Ammon's horn (tissue), 1 donor: ENCODE results near the gene POR.
"Not testable (repeated sequence)": the region's sequence is repeated elsewhere in the genome, so short reads cannot be mapped to it uniquely, and the experiment has no call there.

Experiments used
- DNase-seq: peaks from one replicate; pipeline ENCODE4 v3.0.0-alpha.2; 2016; ENCODE audit warnings: low spot score

POR gene

DNA sequence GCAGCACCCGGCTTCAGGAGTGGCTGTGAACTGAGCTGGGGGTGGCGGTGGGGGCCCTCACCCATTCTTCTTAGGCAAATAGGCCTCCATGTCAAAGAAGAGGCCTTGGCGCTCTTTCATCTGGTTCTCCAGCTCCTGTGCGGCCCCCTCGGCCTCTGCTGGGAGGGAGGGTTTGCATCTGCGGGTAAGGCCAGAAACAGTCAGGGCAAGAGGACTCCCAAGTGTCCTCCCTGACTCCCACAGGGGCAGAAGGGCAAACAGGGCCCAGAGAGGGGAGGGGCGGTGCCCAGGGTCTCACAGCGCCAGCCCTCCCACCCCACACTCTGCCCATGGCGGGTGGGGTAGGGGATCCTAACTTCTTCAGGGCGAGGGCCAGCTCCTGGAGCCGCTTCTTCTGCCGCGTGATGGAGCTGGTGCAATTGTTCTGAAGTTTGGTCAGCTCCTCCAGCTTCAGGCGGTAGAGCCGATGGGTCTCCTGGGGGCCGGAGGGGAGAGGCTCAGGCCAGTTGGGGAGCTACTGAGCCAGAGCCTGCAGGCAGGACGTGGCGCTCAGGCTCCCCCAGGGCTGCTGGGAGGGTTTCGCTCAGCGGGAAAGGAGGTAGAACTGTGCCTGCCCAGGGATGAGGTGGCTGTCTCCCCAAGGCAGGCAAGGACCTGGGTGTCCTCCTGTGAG lies 77.3 kb downstream of the POR start:
- no peak for DNase-seq

DNA sequence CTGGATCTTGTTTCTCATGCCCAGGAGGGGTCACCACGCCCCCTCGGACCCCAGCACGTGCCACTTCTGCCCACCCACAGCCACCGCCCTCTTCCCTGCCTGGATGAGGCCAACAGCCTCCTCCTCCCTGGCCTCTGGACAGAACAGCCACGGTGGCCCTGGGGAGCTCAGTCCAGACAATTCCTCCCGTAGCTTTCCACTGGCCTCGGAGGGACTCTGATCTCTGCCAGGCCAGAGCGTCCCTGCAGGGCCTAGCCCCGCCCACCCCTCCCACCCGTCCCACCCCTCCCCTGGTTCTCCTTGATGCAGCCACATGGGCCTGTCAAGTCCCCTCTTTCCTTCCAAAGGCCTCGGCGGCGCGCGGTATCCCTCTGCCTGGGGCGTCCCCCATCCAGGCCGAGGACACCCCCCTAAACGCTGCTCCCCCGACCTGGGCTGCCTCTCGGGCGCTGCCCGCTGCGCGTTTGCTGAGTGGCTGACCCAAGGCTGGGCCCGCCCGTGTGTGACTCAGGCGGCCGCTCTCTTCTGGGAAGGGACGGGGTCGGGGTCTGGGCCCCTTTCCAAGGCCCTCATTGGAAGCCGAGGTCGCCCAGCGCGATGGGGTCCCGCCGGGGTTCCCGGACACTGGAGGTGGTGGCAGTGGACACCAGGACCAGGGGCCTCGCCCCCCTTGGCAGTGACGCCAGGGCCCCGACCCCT lies 78.9 kb downstream of the POR start:
- DNase-seq = peak; percentile 69

DNA sequence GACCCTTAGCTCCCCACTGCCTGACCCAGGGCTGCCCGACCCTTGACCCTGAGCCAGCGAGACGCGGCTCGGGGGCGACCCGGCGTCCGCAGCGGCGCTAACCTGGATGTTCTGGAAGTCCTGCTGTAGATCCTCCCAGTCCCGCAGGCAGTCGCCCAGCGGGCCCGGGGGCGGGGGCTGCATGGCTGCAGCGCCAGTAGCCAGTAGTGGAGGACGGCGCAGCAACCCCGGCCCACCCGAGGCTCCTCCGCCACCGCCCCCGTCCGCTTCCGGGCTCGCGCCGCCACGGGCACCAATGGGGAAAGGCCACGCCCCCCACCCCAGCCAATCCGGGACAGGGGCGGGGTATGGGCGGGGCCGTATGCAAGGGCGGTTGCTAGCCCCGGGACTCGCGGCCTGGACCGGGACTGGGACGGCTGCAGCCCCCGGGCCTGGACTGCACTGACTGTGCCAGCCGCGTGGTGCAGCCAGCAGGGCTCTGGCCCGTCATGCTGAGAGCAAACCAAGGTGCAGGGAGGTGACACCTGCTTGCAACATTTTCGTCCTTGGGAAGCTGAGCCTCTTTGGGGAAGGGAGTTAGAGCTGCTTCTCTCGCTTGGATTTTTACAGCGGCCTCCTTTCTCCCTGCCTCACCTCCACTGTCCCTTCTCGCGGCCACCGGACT lies 79.6 kb downstream of the POR start, which contains the start of gene TMEM120A:
TSS of gene TMEM120A (minus strand) at position 208 of the 664 bp plus-strand sequence. CDS start at position 183, 25 bp downstream.
- DNase-seq = peak; percentile 94

DNA sequence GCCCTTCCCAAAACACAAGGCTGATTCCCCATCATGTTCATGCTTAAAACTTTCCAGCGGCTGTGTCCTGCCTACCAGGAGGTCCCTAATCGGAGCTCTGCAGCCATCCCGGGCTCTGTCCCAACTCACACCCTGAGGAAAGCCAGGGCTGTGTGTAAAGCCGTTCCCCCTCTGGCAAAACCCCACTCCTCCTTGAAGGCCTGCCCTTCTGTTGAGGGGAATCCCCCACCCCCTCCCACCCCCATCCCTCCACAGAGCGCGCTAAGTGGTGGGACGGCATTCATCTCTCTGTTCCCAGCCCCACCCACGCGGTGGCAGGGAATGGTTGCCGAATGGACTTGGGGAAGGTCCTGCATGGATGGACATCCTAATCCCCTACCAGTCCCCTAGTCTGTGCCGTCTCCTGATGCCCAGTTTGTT lies 80.1 kb downstream of the POR start:
- no peak for DNase-seq

DNA sequence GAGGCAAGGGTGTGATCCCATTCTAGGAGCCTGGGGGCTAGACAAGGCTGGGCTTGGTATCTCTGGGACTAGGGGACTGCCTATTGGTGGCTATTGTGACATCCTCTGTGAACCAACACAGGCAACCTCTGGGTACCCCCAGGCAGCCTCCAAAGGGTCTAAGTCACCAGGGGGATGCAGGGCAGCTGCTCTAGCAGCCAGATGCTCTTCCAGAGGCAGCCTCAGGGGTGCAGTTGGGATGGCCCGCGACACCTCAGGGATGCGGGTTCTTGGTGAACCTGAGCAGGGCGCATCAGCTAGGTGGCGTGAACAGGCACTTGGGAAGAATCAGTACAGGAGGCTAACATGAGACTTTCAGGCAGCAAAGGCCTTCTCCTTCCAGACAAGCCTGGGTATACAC lies 81.0 kb downstream of the POR start:
- no peak for DNase-seq

DNA sequence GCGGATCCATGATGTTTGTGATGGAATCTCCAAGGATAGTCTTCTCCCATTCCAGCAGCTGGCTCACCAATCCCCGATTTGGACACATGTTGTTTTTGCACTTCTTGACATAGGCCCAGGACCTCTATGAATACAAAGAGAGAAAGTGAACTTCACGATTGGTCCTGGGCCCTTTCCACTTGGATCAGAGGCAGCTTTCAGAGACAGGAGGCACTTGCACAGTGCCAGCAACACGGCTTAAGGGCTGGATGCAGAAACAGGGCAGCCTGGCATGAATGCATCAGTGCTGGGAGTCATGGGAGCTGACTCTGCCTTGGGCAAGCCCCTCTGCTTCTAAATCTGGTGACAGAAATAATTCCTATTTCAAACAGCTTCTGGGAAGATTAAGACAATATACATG lies 81.5 kb downstream of the POR start:
- no peak for DNase-seq

DNA sequence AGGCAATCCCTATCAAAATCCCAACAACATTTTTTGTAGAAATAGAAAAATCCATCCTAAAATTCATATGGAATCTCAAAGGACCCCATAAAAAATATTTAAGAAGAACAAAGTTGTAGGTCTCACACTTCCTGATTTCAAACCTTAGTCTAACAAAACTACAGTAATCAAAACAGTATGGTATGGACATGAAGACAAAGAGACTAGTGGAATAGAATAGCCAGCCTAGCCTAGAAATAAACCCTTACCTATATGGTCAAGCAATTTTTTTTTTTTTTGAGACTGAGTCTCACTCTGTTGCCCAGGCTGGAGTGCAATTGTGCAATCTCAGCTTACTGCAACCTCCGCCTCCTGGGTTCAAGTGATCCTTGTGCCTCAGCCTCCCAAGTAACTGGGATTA lies 83.1 kb downstream of the POR start:
- DNase-seq = no peak

DNA sequence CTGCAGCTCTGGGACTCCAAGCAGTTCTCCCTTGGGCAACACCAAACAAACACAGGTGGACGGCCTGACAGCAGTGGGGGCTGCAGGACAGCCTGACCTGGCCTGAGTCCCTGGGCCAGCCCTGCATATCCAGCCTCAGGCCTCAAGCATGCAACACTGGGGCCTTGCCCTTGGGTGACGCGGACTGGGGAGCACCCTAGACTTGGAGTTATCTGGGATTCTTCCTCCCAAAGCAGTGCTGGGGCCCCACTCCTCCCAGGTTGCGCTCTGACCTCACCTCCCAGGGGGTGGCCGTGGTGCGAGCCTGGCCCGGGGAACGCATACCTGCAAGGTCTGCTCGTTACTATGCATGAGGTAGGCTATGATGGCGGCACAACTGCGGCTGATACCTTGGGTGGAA lies 85.6 kb downstream of the POR start:
- DNase-seq = no peak

DNA sequence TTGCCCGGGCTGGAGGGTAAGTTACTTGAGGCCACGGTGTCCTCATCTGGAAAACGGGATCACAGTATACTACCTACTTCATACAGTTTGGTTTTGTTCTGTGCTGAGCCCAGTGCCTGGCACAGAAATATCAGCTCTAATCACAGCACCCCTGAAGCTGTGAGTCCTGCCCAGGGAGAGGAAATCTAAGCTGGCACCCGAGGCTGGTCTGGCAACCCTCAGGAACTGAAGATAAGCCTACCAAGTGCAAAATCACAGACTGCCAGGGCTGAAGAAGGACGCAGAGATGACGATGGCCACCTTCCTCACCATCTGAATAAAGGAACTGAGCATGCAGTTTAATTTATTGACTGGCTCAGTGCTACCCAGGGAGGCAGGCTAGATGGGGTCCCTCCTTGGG lies 87.2 kb downstream of the POR start:
- no peak for DNase-seq

DNA sequence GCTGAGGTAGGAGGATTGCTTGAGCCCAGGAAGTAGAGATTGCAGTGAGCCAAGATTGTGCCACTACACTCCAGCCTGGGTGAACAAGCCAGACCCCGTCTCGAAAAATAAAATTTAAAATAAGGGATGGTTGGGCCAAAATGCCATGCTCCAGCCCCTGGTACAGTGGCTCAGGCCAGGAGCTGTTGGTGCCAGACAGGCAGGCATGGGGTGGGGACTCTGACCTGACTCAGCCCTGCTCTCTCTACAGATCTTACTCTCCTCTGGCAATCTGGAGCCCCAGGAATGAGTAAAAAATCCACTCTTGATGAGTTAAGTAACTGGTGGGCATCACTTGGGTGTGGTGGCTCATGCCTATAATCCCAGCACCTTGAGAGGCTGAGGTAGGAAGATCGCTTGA lies 87.9 kb downstream of the POR start:
- no peak for DNase-seq

DNA sequence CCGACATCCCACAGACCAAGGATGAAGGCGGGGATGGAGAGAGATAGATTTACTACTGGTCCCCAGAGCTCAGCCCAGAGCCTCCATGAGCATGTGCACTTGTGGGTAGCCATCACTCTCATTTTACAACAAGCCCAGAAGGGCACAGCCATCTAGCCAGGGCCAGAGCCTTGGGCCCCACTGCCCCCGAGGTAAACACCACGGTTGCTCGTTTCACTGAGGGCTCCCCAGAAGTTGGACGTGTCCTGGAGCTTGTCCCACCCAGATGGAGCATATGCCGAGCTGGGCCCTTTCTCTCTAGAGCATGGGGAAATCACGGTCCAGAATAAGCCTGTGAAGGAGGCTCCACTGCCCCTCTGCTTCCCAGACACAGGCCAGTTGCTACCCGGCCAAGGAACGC lies 88.4 kb downstream of the POR start:
- no peak for DNase-seq

DNA sequence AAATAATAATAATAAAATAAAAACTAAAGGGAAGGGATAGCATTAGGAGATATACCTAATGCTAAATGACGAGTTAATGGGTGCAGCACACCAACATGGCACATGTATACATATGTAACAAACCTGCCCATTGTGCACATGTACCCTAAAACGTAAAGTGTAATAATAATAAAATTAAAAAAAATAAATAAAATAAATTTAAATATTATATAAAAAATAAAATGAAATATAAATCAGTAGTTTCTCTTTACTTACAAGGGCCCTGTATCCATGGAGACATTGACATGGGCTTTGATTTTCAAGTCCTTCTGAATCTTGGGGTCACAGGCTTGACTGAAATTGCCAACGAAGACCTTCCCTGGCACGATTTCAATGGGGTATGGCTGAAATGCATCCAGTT lies 90.0 kb downstream of the POR start:
- not testable (repeated sequence) for DNase-seq

DNA sequence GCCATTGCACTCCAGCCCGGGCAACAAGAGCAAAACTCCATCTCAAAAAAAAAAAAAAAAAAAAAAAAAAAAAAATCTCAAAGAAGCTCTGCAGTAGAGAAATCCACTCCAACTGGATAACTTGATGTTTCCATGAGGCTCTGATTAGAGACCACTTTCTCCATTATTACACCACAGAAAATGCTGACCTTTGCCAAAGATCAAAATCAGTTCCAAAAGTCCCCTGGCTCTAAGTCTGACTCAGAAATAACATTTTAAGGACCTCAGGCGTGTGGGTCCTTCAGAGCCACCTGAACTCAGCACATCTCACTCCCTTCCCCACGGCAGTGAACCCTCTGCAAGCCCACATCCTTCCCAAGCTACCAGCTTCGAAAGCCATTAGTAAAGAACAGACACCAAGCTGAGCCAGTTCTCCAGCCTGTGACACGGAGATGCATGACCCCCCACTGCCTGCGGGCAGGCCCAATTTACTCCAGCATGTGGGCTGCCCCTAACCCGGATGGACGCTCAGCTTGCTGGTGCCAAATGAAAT lies 93.3 kb downstream of the POR start:
- no peak for DNase-seq

DNA sequence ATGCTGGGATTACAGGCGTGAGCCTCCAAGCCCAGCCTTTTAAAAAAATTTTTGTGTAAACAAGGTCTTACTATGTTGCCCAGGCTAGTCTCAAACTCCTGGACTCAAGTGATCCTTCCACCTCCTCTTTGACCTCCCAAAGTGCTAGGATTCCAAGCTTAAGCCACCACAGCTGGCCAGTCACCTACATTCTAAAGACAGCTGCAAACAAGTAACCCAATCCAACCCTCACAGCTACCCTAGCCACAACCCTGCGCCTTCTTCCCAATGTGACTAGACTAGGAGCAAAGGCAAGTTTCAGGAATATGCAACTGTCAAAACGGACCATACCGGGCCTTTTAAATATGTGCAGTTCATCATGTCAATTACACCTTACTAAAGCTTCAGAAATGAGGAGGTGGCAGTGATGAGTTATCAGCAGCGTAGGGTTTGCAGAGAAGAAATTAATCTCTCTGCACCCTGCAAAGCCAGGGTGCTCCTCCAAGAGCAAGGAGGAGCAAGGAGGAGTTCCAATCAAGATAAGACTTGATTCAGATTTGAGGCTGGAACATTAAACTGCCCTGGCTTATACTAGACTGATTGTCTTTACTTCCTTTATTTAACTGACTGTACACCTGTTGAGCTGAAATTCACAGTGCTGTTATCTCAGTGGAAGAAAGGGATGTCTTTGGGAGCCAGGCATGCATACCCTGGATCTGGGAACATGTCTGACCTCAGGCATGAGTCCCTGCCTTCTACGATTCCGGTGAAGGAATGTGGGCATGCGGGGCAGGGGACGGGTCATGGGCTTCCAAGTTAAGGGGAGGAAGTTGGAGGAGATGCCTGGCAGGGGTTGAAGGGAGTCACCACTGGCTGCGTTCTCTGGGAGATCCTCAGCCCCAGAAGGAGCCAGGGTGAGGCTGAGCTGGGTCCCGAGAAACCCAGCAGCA lies 95.0 kb downstream of the POR start:
- no peak for DNase-seq

DNA sequence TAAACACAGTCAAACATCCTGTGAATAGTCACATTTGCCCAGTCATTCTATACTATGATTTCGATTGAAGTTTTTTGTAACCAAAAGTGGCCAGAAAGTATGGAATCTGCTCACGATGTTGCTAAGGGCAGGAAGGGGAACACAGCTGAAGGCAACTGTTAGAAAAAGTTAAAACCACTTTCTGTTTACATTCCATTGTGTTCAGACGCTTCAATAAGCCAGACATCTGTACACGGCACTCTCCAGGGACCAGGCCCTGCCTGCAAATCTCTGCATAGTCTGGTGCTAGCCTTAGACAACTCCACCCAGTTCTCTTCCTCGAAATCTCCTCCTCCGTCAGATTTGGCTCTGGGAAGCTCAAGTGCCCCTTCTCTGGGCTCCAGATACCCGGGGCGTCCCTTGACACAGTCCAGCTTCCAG lies 96.5 kb downstream of the POR start:
- DNase-seq = no peak

DNA sequence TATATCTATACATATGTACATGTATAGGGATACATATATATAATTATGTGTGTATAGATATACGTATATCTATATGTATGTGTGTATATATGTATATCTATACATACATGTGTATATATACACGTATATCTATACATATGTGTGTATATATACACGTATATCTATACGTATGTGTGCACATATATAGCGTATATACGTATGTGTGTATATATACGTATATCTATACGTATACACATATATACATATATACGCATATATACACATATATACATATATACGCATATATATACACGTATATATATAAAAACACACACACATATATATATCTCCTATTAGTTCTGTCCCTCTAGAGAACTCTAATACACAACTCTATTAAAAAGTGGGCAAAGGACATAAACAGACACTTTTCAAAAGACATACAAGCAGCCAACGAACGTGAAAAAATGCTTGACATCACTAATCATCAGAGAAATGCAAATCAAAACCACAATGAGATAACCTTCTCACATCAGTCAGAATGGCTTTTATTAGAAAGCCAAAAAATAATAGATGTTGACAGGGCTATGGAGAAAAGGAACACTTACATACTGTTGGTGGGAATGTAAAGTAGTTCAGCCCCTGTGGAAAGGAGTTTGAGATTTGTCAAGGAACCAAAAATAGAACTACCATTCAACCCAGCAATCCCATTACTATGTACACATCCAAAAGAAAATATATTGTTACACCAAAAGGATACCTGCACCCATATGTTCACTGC lies 101.4 kb downstream of the POR start:
- DNase-seq = no peak

DNA sequence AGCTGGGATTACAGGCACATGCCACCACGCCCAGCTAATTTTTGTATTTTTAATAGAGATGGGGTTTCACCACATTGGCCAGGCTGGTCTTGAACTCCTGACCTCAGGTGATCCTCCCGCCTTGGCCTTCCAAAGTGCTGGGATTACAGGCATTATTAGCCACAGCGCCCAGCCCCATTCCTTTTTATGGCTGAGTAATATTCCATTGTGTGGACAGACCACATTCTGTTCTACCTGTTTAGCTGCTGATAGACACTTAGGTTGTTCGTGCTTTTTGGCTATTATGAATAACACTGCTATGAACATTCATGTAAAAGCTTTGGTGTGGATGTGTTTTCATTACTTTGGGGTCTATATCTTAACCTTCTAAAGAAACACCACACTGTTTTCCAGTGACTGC lies 103.6 kb downstream of the POR start:
- not testable (repeated sequence) for DNase-seq

DNA sequence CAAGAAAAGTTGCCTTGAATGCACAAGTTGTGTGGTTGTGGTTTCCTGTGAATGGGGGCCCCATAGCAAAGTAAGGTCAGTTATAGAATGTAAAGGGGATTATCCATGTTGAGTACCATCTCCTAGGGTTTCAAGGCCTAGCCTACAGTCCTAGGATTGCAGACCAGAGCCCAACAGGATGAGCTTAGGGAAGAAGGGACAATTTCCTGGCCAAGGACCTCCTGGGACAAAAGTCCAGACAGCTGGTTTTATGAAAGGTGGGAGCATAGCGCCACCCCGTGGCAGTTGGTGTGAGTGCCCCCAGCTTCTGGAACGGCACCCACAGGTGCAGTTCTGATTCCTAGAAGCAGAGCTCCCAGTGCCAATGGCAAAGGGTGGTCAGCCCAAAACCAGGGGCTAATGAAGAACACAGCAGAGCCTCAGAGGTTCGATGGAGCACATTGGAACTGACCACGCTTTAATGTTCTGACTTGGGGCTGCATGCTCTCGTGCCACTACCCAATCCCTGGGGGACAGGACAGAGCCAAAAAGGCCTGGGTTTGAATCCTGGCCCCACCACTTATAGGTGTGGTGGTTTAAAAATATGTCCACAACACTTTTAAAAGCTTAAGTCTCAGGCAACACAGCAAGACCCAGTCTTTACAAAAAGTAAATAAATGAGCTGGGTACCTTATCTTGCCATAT lies 105.2 kb downstream of the POR start:
- DNase-seq = peak; percentile 81

DNA sequence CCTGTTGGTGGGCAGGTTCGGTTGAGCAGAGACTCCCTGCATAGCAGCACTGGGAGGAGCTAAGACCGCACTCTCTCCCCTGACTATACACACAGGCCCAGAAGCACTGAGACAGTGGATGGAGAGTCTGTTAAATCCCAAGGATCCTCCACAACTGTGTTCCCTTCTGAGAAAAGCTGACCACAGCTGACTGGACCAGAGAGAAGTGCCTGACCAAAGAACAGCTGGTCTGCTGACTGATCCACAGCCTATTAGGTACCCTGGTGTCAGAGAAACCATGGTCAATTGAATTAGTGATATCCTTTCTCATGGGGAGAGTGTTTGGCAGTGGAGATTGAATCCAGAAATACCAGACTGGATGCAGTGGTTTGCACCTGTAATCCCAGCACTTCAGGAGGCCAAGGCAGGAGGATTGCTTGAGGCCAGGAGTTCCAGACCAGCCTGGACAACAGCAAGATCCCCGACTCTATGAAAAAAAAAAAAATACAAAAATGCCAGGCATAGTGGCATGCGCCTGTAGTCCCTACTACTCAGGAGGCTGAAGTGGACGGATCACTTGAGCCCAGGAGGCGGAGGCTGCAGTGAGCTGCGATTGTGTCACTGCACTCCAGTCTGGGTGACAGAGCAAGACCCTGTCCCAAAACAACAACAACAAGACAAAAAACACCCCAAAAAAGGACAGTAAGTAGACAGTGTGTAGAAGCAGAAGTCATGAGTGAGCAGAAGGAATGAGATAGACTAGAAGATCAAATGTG lies 107.2 kb downstream of the POR start:
- DNase-seq = no peak

DNA sequence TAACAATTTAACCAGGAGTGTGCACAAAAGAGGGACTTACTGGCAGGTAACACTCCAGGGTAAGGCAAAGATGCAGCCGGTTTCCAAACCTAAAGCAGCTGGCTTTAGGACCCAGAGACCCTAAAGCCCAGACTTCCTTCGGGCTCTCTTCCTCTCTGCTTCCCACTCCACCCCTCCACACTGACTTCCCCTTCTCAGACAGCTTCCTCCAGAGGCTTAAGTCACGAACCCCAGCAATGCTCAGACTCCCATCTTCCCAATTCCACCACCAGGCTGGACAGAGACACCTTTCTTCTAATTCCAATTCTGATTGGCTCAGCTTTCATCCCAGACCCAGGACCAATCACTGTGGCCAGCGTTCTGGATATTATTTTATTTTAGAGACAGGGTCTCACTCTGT lies 108.0 kb downstream of the POR start:
- peak; percentile 61 for DNase-seq
